NCI-H2196 treated with DMSO at 0.1 percent for 48 hours (cell line): Measurements from ENCODE around the gene ATP1B3.
A peak's percentile ranks its signal among the peaks of the same experiment; 100 is the strongest.
"Not testable (repeated sequence)": the region's sequence is repeated elsewhere in the genome, so short reads cannot be mapped to it uniquely, and the experiment has no call there.

ENCODE experiments used
- DNase-seq: peaks from one replicate; lab custom pipeline; 2025; ENCODE audit not compliant: unreplicated experiment; lab: John Stamatoyannopoulos, UW

ATP1B3 gene

GRCh38 chr3:141876381-141876890 is at the start of gene ATP1B3:
TSS of gene ATP1B3 (plus strand) at chr3:141876643. CDS start at chr3:141876802, 159 bp downstream.
- DNase-seq, result peak; percentile 81

DNA sequence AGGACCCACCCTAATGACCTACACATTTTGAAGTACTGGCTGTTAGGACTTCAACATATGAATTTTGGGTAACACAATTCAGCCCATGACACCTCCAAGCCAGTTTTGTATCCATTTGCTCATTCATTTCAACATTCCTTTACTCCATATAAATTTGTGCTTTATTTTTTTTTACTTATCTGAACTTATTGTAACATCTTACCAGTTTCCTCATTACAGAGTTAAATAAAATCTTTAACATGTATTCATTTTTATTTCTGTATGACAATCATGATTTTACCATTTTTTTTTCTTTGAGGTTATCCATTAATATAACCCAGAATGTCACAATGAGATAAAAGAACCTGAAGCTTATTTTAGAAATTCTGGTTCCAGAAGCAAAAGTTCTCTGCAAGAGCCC is 48.0 kb upstream of the ATP1B3 start:
- no peak for DNase-seq

DNA sequence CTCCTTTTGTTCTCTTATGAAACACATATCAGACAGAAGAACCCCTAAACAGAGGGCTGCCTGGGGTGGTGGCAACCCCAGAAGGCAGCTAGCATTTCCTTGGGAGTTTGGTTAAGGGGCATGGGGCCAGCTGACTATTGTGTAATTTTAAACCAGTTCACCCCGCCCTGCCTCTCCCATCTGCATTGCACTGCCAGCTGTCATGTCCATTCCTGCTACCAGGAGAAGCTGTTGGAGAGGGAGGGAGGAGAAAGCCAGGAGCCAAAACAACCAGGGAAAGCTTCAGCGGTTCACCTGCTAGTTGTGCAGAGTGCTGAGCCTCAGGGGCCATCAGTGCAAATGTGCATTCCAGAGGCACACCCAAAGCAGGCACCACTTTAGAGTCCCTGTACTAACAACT is 47.6 kb upstream of the ATP1B3 start:
- DNase-seq, result peak; percentile 50

DNA sequence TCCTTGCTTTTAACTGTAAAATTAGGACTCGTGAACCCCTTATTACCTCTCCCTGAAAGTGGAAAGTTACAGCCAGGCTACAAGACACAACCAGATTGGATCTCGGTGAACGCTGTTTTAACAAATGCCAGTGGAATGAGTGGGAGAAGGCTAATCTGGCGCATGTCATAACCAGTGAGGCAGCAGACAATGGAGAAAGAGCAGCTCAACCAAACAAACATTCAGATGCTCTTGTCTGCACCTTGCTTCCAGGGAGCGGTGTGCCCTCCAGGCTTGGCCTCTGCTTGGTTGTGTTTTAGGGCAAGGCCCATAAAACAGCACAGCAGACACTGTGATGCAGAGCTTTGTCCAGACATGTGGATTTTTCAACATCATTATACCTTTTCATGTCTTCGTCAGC is 45.9 kb upstream of the ATP1B3 start:
- no peak for DNase-seq

DNA sequence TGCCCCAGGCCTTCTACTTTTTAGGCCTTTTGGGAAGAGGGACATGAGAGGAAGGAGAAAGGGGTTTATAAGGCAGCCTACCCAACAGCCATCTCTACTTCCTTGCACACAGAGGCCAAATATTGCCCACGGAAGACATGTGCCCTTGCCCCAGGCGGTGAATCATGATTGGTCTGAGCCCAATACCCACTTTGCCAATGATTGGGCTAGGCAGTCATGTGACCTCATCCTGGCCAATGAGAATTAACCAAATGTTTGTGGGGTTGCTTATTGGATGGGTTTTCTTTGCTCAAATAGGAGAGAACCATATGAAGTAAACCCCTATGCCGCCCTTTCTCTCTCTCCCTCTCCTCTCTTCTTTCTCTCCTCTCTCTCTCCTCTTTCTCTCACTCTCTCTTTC is 42.2 kb upstream of the ATP1B3 start:
- no peak for DNase-seq

DNA sequence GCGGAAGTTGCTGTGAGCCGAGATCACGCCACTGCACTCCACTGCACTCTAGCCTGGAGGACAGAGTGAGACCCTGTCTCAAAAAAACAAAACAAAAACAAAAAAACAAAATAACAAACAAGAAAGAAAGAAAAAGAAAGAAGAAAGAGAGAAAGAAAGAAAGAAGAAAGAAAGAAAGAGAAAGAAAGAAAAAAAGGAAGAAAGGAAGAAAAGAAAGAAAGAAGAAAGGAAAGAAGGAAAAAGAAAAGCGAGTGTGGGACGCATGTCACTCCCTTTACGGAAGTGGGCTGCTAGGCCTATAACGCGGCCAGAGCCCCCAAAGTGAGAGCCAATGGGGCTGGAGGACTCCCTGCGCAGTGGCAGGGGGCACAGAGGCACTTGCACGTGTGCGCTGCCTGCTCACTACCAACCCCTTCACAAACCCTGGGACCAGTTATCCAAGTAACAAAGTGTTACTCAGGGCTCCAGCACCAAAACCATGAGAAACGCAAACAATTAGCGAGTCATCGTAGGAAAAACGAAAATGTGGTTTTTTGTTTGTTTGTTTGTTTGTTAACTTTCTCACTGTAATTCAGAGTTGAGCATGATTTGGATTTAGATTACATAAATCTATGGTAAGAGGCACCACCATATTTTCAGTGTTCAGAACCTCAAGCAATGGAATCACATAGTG is 40.8 kb upstream of the ATP1B3 start:
- no peak for DNase-seq

DNA sequence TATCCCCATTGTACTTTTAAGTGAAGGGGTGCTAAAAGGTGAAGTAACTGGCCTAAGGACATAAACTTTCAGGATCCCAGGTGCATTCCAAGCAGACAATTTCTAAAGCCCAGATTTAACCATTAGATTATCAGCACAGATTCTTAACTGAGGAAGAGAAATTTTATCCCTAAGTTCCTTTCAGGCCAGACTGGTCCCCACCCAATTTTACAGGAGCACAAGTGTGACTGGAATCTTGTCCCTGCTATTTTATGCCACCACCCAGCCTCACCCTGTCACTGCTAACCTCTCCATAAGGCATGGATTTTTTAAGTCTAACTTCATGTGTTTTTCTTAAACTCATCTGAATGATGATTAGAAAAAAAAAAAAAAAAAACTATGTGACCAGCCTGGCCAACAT is 37.1 kb upstream of the ATP1B3 start:
- DNase-seq, result no peak

GRCh38 chr3:141840737-141841544 is 35.5 kb upstream of the ATP1B3 start:
- DNase-seq, result no peak

GRCh38 chr3:141844108-141844507 is 32.3 kb upstream of the ATP1B3 start:
- no peak for DNase-seq

- no peak for DNase-seq
These were observed 31.6 kb upstream of the ATP1B3 start for GRCh38 chr3:141844812-141845211.

DNA sequence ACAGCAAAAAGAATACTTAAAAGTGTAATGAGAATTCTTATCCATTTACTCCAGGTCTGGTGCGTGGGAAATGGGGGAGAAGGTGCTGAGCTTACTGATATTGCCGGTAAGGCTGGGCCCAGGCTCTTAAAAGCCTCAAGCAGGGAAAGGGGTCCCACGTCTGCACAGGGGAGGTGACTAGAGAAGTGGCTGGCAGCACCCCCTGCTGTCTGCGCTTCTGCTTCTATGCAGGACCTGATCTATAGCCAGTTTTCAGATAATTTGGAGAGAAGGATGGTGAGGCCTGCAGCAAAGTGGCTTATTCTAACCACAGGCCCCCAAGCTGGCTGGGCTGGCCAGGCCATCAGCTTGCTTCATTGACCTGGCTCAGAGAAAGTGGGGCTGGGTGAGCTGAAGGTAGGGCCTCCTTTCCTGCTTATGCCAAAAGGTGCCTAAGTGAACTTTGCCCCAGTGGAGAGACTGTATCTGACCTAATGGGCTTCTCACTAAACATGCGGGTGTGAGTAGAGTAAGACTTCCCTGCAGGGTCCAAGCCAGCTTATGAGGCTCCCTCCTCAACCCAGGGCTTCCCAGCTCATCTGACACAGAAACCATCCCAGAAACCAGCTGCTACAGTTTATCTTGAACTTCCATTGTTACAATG is 30.9 kb upstream of the ATP1B3 start:
- no peak for DNase-seq

GRCh38 chr3:141846050-141846433 is 30.4 kb upstream of the ATP1B3 start:
- no peak for DNase-seq

GRCh38 chr3:141848159-141848748 is 28.2 kb upstream of the ATP1B3 start:
- DNase-seq, result not testable (repeated sequence)

- no peak for DNase-seq
These were observed 27.2 kb upstream of the ATP1B3 start for GRCh38 chr3:141849056-141849815.

GRCh38 chr3:141851411-141851810 is 25.0 kb upstream of the ATP1B3 start:
- no peak for DNase-seq

GRCh38 chr3:141853081-141853601 is 23.3 kb upstream of the ATP1B3 start:
- no peak for DNase-seq

- no peak for DNase-seq
These were observed 22.7 kb upstream of the ATP1B3 start for GRCh38 chr3:141853629-141854168.

DNA sequence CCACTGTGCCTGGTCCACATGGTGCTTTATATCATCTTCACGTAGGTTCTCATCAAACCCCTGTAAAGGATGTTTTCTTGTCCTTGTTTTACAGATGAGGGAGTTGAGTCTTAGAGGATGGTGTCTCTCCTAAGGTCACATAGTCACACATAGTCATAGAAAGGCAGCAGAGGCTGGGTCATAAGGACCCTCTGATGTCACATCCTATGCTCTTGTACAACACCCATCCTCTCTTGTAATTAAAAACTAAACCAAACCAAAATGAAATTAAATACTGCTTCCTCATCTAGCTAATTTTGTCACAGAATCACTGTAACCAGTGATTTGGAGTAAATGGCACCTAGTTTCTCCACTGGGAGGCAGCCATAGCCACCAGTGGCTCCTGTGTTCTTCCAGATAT is 21.8 kb upstream of the ATP1B3 start:
- no peak for DNase-seq

- no peak for DNase-seq
These were observed 18.1 kb upstream of the ATP1B3 start for GRCh38 chr3:141858312-141858711.

- DNase-seq, result no peak
These were observed 16.8 kb upstream of the ATP1B3 start for GRCh38 chr3:141859651-141860050.
